ENCODE measurements around the gene FGFRL1.

Gene FGFRL1

GRCh38 chr4:1055721-1056590 lies 44.5 kb downstream of the FGFRL1 start:
- no peak for TF ChIP-seq EZH2 (IDR thresholded peaks at IDR 0.05; ENCODE audit: borderline replicate concordance, low read length)
- TF ChIP-seq, protein P1, sequence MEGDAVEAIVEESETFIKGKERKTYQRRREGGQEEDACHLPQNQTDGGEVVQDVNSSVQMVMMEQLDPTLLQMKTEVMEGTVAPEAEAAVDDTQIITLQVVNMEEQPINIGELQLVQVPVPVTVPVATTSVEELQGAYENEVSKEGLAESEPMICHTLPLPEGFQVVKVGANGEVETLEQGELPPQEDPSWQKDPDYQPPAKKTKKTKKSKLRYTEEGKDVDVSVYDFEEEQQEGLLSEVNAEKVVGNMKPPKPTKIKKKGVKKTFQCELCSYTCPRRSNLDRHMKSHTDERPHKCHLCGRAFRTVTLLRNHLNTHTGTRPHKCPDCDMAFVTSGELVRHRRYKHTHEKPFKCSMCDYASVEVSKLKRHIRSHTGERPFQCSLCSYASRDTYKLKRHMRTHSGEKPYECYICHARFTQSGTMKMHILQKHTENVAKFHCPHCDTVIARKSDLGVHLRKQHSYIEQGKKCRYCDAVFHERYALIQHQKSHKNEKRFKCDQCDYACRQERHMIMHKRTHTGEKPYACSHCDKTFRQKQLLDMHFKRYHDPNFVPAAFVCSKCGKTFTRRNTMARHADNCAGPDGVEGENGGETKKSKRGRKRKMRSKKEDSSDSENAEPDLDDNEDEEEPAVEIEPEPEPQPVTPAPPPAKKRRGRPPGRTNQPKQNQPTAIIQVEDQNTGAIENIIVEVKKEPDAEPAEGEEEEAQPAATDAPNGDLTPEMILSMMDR (IDR thresholded peaks at IDR 0.05; ENCODE audit: low read length), result no peak
- no peaks in the 10 kb centered on the region for H3K36me3 ChIP-seq (ENCODE audit: insufficient read depth, low read length)
- no peaks in the 10 kb centered on the region for H3K79me2 ChIP-seq (ENCODE audit: insufficient read depth, low read length)
- no peaks in the 10 kb centered on the region for H3F3A ChIP-seq (ENCODE audit: insufficient read depth, low read length)
- peak overlapping the region; percentile 23; the same call in 1 of the 2 replicates for H3K9ac ChIP-seq (ENCODE audit: low read length)
- H3K27ac ChIP-seq (ENCODE audit: low read depth, low read length, poor library complexity, severe bottlenecking), result no peak overlapping the region
- H3K4me3 ChIP-seq (ENCODE audit: low read depth, low read length, poor library complexity, severe bottlenecking), result peak overlapping the region; percentile 53
- no peak overlapping the region for H2AFZ ChIP-seq (ENCODE audit: low read length)
- no peaks in the 10 kb centered on the region for H3K9me2 ChIP-seq (ENCODE audit: low read depth, low read length)
- H3K27me3 ChIP-seq (ENCODE audit: insufficient read depth, low read length), result no peaks in the 10 kb centered on the region
- H3K4me2 ChIP-seq (ENCODE audit: low read length), result peak overlapping the region; percentile 66
- no peaks in the 10 kb centered on the region for H4K20me1 ChIP-seq (ENCODE audit: insufficient read depth, low read length)
- H3K4me1 ChIP-seq (ENCODE audit: insufficient read depth, low read length, severe bottlenecking), result peaks cover 11% of the 10 kb centered on the region
- no peaks in the 10 kb centered on the region for H3K9me3 ChIP-seq (ENCODE audit: low read length)

- H4K20me1 ChIP-seq (ENCODE audit: insufficient read depth, low read length), result no peaks in the 10 kb centered on the region
- no peak overlapping the region for H3K9ac ChIP-seq (ENCODE audit: low read length)
- H3K27me3 ChIP-seq (ENCODE audit: insufficient read depth, low read length), result no peaks in the 10 kb centered on the region
- H3K36me3 ChIP-seq (ENCODE audit: insufficient read depth, low read length), result no peaks in the 10 kb centered on the region
- no peak overlapping the region for H3K4me3 ChIP-seq (ENCODE audit: low read depth, low read length, poor library complexity, severe bottlenecking)
- no peaks in the 10 kb centered on the region for H3K9me2 ChIP-seq (ENCODE audit: low read depth, low read length)
- H2AFZ ChIP-seq (ENCODE audit: low read length), result no peak overlapping the region
- TF ChIP-seq EZH2 (IDR thresholded peaks at IDR 0.05; ENCODE audit: borderline replicate concordance, low read length), result no peak
- TF ChIP-seq, protein P1 (IDR thresholded peaks at IDR 0.05; ENCODE audit: low read length), result no peak
- no peak overlapping the region for H3K4me2 ChIP-seq (ENCODE audit: low read length)
- no peak overlapping the region for H3K27ac ChIP-seq (ENCODE audit: low read depth, low read length, poor library complexity, severe bottlenecking)
- H3K4me1 ChIP-seq (ENCODE audit: insufficient read depth, low read length, severe bottlenecking), result peaks cover 11% of the 10 kb centered on the region
- H3K9me3 ChIP-seq (ENCODE audit: low read length), result no peaks in the 10 kb centered on the region
- no peaks in the 10 kb centered on the region for H3F3A ChIP-seq (ENCODE audit: insufficient read depth, low read length)
- H3K79me2 ChIP-seq (ENCODE audit: insufficient read depth, low read length), result no peaks in the 10 kb centered on the region
Observed at GRCh38 chr4:1056671-1057402, 45.4 kb downstream of the FGFRL1 start.

DNA sequence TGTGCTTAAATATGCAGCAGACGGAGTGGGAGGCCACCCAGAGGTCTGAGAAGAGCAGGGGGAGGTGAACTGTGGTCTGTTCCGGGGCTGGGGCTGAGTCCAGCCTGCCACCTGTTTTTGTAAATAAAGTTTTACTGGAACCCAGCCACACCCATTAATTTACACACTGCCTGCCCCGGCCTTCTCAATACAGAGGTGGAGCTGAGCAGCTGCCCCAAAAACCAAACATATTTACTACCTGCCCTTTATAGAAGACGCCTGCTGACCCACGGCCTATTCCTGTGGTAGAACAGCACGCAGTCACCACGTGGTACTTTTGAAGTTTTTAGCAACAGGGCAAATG lies 45.9 kb downstream of the FGFRL1 start:
- H2AFZ ChIP-seq (ENCODE audit: low read length), result no peak overlapping the region
- no peaks in the 10 kb centered on the region for H3F3A ChIP-seq (ENCODE audit: insufficient read depth, low read length)
- no peak overlapping the region for H3K27ac ChIP-seq (ENCODE audit: low read depth, low read length, poor library complexity, severe bottlenecking)
- TF ChIP-seq EZH2 (IDR thresholded peaks at IDR 0.05; ENCODE audit: borderline replicate concordance, low read length), result no peak
- TF ChIP-seq, protein P1 (IDR thresholded peaks at IDR 0.05; ENCODE audit: low read length), result no peak
- H3K9me3 ChIP-seq (ENCODE audit: low read length), result no peaks in the 10 kb centered on the region
- no peak overlapping the region for H3K9ac ChIP-seq (ENCODE audit: low read length)
- no peaks in the 10 kb centered on the region for H3K79me2 ChIP-seq (ENCODE audit: insufficient read depth, low read length)
- H3K9me2 ChIP-seq (ENCODE audit: low read depth, low read length), result no peaks in the 10 kb centered on the region
- H3K4me3 ChIP-seq (ENCODE audit: low read depth, low read length, poor library complexity, severe bottlenecking), result no peak overlapping the region
- H3K4me1 ChIP-seq (ENCODE audit: insufficient read depth, low read length, severe bottlenecking), result peaks cover 11% of the 10 kb centered on the region
- H4K20me1 ChIP-seq (ENCODE audit: insufficient read depth, low read length), result no peaks in the 10 kb centered on the region
- H3K36me3 ChIP-seq (ENCODE audit: insufficient read depth, low read length), result no peaks in the 10 kb centered on the region
- no peak overlapping the region for H3K4me2 ChIP-seq (ENCODE audit: low read length)
- no peaks in the 10 kb centered on the region for H3K27me3 ChIP-seq (ENCODE audit: insufficient read depth, low read length)

Data from OCI-LY1 (cell line).